ENCODE data around the gene SMTNL1. TPM values are rescaled to one million over a fixed set of nuclear protein-coding genes. Genes with fewer than 3 reads are reported as not detected.

Gene SMTNL1
- total and polyA plus RNA-seq, 9 of the 15 experiments (the other 6 are each of a cell fraction or from before 2014, with no cell fraction given) = not detected

GRCh38 chr11:57567515-57568329 is 30.3 kb downstream of the SMTNL1 start, which contains the start of gene UBE2L6 (continued):
- TF ChIP-seq E2F6 (IDR thresholded peaks at IDR 0.05; ENCODE audit: borderline replicate concordance in 1 of 2, extremely low read depth in 1 of 2, insufficient read depth in 1 of 2, insufficient read length in 1 of 2, low read depth in 1 of 2, low read length in 1 of 2, poor library complexity in 1 of 2, severe bottlenecking in 1 of 2) (peak; percentile 13), ZNF655 (CRISPR knock-in tag; IDR thresholded peaks at IDR 0.05) (no peak), CCAR2 (IDR thresholded peaks at IDR 0.05; ENCODE audit: low read depth, low read length) (no peak), ZNF140 (CRISPR knock-in tag; IDR thresholded peaks at IDR 0.05) (no peak), XRCC4 (IDR thresholded peaks at IDR 0.05; ENCODE audit: extremely low read depth, insufficient read depth, insufficient read length) (no peak), HCFC1 (IDR thresholded peaks at IDR 0.05; ENCODE audit: low read depth, low read length) (no peak), MAX (CRISPR knock-in tag; IDR thresholded peaks at IDR 0.05) (peak; percentile 49; the same call in 1 of the 2 replicates), MCM5 (IDR thresholded peaks at IDR 0.05; ENCODE audit: low read depth) (no peak), ZNF395 (CRISPR knock-in tag; IDR thresholded peaks at IDR 0.05) (no peak), ZBTB26 (CRISPR knock-in tag; IDR thresholded peaks at IDR 0.05) (no peak), PRMT5 (CRISPR knock-in tag; IDR thresholded peaks at IDR 0.05) (no peak), ZNF551 (CRISPR knock-in tag; IDR thresholded peaks at IDR 0.05) (no peak), ZNF253 (CRISPR knock-in tag; conservative IDR thresholded peaks at IDR 0.05) (no peak), NFIC (IDR thresholded peaks at IDR 0.05) (peak; percentile 40), HDGF (IDR thresholded peaks at IDR 0.05) (no peak), CREBBP (IDR thresholded peaks at IDR 0.05; ENCODE audit: low read depth, low read length) (no peak), THAP12 (CRISPR knock-in tag; IDR thresholded peaks at IDR 0.05) (no peak), RB1 (IDR thresholded peaks at IDR 0.05; ENCODE audit: low read depth) (no peak), E2F4 (CRISPR knock-in tag; IDR thresholded peaks at IDR 0.05; ENCODE audit: low read depth) (0 out of 2 replicates have a peak, but pooled peaks have one; percentile 39)

Measured in K562 (cell line).